Measurements from ENCODE around the gene ZNF296. TPM values are rescaled to one million over a fixed set of nuclear protein-coding genes. Genes with fewer than 3 reads are reported as not detected.
A peak's percentile ranks its signal among the peaks of the same experiment; 100 is the strongest.

ZNF296 gene
- total and polyA plus RNA-seq, 12 donors = 0.15 to 0.95 (median 0.22) TPM; not detected in 5

- DNase-seq (no peak), ATAC-seq (no peak)
- 86 to 90% methylated on average over 8 of the region's 8 CpGs for WGBS, 2 donors
- H3K9me3 ChIP-seq = no peaks in the 10 kb centered on the region
- TF ChIP-seq CTCF (IDR thresholded peaks at IDR 0.05) = no peak
- H3K27ac ChIP-seq = no peak overlapping the region
- intact Hi-C loops (cut with DNase I) = loop anchor here in 4 of 10 donors (5.0 to 10.0 kb wide), 2 partner anchors 70 to 152 kb away; partner anchors contain the start of gene APOE (in 3 of the 4)
- peaks cover 4 to 100% (median 70%) of the 10 kb centered on the region in 9 donors for H3K36me3 ChIP-seq
- peaks cover 0 to 7% (median 0%) of the 10 kb centered on the region in 9 donors for H3K4me1 ChIP-seq
- no peaks in the 10 kb centered on the region for H3K27me3 ChIP-seq
- H3K4me3 ChIP-seq = no peak overlapping the region
Measured at GRCh38 chr19:45056831-45057230, 19.4 kb downstream of the ZNF296 start.

GRCh38 chr19:45051929-45052579, 24.2 kb downstream of the ZNF296 start:
- Histone ChIP-seq H3K4me3 (no peak overlapping the region), H3K27ac (no peak overlapping the region), H3K9me3 (no peaks in the 10 kb centered on the region), H3K4me1 (peaks cover 0 to 44% (median 24%) of the 10 kb centered on the region in 9 donors), H3K27me3 (no peaks in the 10 kb centered on the region), H3K36me3 (peaks cover 0 to 75% (median 25%) of the 10 kb centered on the region in 9 donors)
- ATAC-seq (no peak), DNase-seq (no peak)
- intact Hi-C loops (cut with DNase I) = loop anchor here in 3 of 10 donors (10.0 kb wide), 1 partner anchor 147 kb away; the partner anchor contains the start of gene APOE (in 3 of the 3)
- TF ChIP-seq CTCF (IDR thresholded peaks at IDR 0.05) = no peak
- WGBS, 2 donors = 72 to 73% methylated on average over 9 of the region's 9 CpGs

- intact Hi-C loops (cut with DNase I) = loop anchor here in 3 of 10 donors (10.0 kb wide), 1 partner anchor 145 kb away; the partner anchor contains the start of gene APOE (in 3 of the 3)
- H3K4me1 ChIP-seq = peaks cover 0 to 64% (median 42%) of the 10 kb centered on the region in 9 donors
- H3K27ac ChIP-seq = no peak overlapping the region
- no peaks in the 10 kb centered on the region for H3K9me3 ChIP-seq
- no peaks in the 10 kb centered on the region for H3K27me3 ChIP-seq
- H3K36me3 ChIP-seq = peaks cover 0 to 75% (median 16%) of the 10 kb centered on the region in 9 donors
- ATAC-seq = no peak
- no peak overlapping the region for H3K4me3 ChIP-seq
- DNase-seq = no peak
- WGBS, 2 donors = 70 to 78% methylated on average over 6 of the region's 6 CpGs
- no peak for TF ChIP-seq CTCF (IDR thresholded peaks at IDR 0.05)
Measured at GRCh38 chr19:45050036-45050435, 26.2 kb downstream of the ZNF296 start.

- Histone ChIP-seq H3K27me3 (no peaks in the 10 kb centered on the region), H3K9me3 (no peaks in the 10 kb centered on the region), H3K4me3 (no peak overlapping the region), H3K4me1 (peaks cover 0 to 72% (median 48%) of the 10 kb centered on the region in 9 donors), H3K36me3 (peaks cover 0 to 75% (median 17%) of the 10 kb centered on the region in 9 donors), H3K27ac (peak overlapping the region in 4 of 10 donors; percentile 8 to 57 (median 32))
- no peak for TF ChIP-seq CTCF (IDR thresholded peaks at IDR 0.05)
- ATAC-seq (peak in 7 of 8 donors; percentile 49 to 87 (median 76)), DNase-seq (peak; percentile 33 to 44)
- intact Hi-C loops (cut with DNase I) = no loop called here
- WGBS, 2 donors = 73 to 81% methylated on average over 8 of the region's 8 CpGs
Measured at GRCh38 chr19:45049073-45049736, 27.1 kb downstream of the ZNF296 start.

Data from heart right ventricle (tissue), 16 donors.